Skeletal muscle tissue (tissue), 4 donors: ENCODE results near the gene STAG2. TPM values are rescaled to one million over a fixed set of nuclear protein-coding genes. Genes with fewer than 3 reads are reported as not detected.
"Not testable (repeated sequence)": the region's sequence is repeated elsewhere in the genome, so short reads cannot be mapped to it uniquely, and the experiment has no call there.

ENCODE experiments used
- H3K27ac ChIP-seq: one replicate; pipeline ENCODE4 v1.7.0; 2013; ENCODE audit warnings: mild to moderate bottlenecking, low read depth, low read length, inconsistent platforms
- H3K27me3 ChIP-seq, 3 donors: one replicate each; pipeline ENCODE4 v1.7.0; 2013; ENCODE audit warnings: low read length in 3 of 3; ENCODE audit not compliant: control insufficient read depth in 3 of 3, insufficient read depth in 3 of 3
- H3K36me3 ChIP-seq, 3 donors: one replicate each; pipeline ENCODE4 v1.7.0; 2013; ENCODE audit warnings: low read length in 3 of 3; ENCODE audit not compliant: control insufficient read depth in 3 of 3, insufficient read depth in 3 of 3
- H3K4me1 ChIP-seq, 3 donors: one replicate each; pipeline ENCODE4 v1.7.0; 2013; ENCODE audit warnings: low read length in 3 of 3, mild to moderate bottlenecking in 3 of 3; ENCODE audit not compliant: control insufficient read depth in 3 of 3, insufficient read depth in 3 of 3
- H3K4me3 ChIP-seq, 3 donors: one replicate each; pipeline ENCODE4 v1.7.0; 2013; ENCODE audit warnings: low read length in 3 of 3
- H3K9ac ChIP-seq, 3 donors: one replicate each; pipeline ENCODE4 v1.7.0; 2013; ENCODE audit warnings: low read length in 3 of 3, mild to moderate bottlenecking in 3 of 3, moderate library complexity in 2 of 3, low read depth in 1 of 3
- H3K9me3 ChIP-seq, 3 donors: one replicate each; pipeline ENCODE4 v1.7.0; 2013; ENCODE audit warnings: low read length in 3 of 3; ENCODE audit not compliant: control insufficient read depth in 3 of 3
- total RNA-seq: library from RNA; depleted of rRNA; stranded (reverse); fragments of >200 nt; gene quantifications from one replicate; pipeline ENCODE4 v1.2.3, GENCODE V29; 2014
- donor health status: Osteomylitis.

The STAG2 gene
- 67.8 TPM for total RNA-seq

- peak within 1 kb of the TSS; percentile 76 to 87 (median 83) for H3K4me3 ChIP-seq
- H3K27me3 ChIP-seq: no peaks in the 10 kb centered on the region
- peak within 1 kb of the TSS; percentile 95 to 97 (median 97) for H3K9ac ChIP-seq
- no peaks in the 10 kb centered on the region for H3K9me3 ChIP-seq
- H3K36me3 ChIP-seq: no peaks in the 10 kb centered on the region
- H3K4me1 ChIP-seq: peaks cover 0 to 3% (median 0%) of the 10 kb centered on the region in 3 donors
- H3K27ac ChIP-seq: peak within 1 kb of the TSS; percentile 99
These were observed at the start of gene STAG2 for GRCh38 chrX:123961268-123962005. Gene STAG2 (plus strand): TSS chrX:123961706. CDS start chrX:124022628, 60,922 bp downstream.

DNA sequence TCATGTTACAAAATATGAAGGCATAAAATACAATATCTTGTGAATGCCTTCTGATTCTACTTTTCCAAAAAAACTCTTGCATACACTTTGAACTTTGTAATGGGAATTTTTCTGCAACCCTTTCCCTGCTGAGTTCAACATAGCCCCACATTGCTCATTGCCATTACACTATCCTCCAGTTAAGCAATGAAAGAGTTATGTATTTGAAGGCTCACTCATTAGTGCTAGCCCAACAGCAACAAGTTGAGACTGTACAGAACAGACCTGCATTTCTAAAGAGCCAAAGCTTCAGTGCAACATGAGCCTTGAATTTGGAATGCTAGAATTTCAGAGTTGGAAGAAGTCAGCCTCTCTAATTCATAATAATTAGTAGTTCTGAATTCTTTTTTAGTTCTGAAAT, 44.4 kb upstream of the STAG2 start:
- H3K27me3 ChIP-seq: no peaks in the 10 kb centered on the region
- no peaks in the 10 kb centered on the region for H3K9me3 ChIP-seq
- H3K9ac ChIP-seq: no peak overlapping the region
- no peak overlapping the region for H3K27ac ChIP-seq
- H3K4me1 ChIP-seq: no peaks in the 10 kb centered on the region
- no peak overlapping the region for H3K4me3 ChIP-seq
- no peaks in the 10 kb centered on the region for H3K36me3 ChIP-seq

- Histone ChIP-seq H3K4me3 (no peak overlapping the region), H3K36me3 (no peaks in the 10 kb centered on the region), H3K4me1 (no peaks in the 10 kb centered on the region), H3K9ac (no peak overlapping the region), H3K9me3 (no peaks in the 10 kb centered on the region), H3K27me3 (no peaks in the 10 kb centered on the region), H3K27ac (no peak overlapping the region)
These were observed 43.3 kb upstream of the STAG2 start for GRCh38 chrX:123918106-123918721.

DNA sequence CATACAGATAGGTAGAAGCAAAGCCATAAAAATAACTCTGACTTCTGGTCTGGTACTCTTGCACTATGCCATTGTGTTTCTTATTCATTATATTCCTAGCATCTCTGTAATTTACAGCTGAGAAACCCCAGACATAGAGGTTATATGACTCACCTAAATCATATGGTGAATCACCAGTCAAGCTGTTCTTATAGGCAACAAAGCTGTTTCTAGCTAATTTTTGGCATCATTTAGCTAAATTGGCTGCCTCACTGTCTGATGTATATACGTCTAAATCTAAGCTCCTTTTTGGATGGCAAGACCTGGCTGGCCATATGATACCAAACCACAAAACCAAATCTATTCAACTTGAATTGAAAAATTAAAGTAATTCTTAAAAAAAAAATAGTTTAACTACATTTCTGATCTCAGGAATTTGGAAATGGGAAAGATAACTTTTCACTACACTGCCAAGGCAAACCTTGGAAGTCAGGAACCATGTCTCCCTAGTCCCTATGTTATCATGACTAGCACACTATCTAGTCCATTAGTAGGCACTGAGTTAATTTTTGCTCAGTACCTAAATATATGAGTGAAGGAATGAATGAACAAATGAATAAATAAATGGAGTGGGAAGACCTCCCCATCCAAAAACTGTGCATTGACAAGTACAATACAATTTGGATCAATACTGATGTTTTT, 41.3 kb upstream of the STAG2 start:
- no peaks in the 10 kb centered on the region for H3K4me1 ChIP-seq
- H3K4me3 ChIP-seq: no peak overlapping the region

GRCh38 chrX:123923211-123923610, 38.3 kb upstream of the STAG2 start:
- Histone ChIP-seq H3K4me1 (no peaks in the 10 kb centered on the region), H3K27me3 (no peaks in the 10 kb centered on the region), H3K9me3 (no peaks in the 10 kb centered on the region), H3K36me3 (no peaks in the 10 kb centered on the region), H3K9ac (no peak overlapping the region), H3K27ac (no peak overlapping the region), H3K4me3 (no peak overlapping the region)

More for the DNA sequence above, 41.3 kb upstream of the STAG2 start:
- Histone ChIP-seq H3K27me3 (no peaks in the 10 kb centered on the region), H3K36me3 (no peaks in the 10 kb centered on the region), H3K9me3 (no peaks in the 10 kb centered on the region), H3K9ac (no peak overlapping the region), H3K27ac (no peak overlapping the region)

GRCh38 chrX:123924186-123924585, 37.3 kb upstream of the STAG2 start:
- no peak overlapping the region for H3K4me3 ChIP-seq
- H3K9ac ChIP-seq: no peak overlapping the region
- H3K36me3 ChIP-seq: no peaks in the 10 kb centered on the region
- no peaks in the 10 kb centered on the region for H3K4me1 ChIP-seq
- no peak overlapping the region for H3K27ac ChIP-seq
- no peaks in the 10 kb centered on the region for H3K9me3 ChIP-seq
- no peaks in the 10 kb centered on the region for H3K27me3 ChIP-seq

DNA sequence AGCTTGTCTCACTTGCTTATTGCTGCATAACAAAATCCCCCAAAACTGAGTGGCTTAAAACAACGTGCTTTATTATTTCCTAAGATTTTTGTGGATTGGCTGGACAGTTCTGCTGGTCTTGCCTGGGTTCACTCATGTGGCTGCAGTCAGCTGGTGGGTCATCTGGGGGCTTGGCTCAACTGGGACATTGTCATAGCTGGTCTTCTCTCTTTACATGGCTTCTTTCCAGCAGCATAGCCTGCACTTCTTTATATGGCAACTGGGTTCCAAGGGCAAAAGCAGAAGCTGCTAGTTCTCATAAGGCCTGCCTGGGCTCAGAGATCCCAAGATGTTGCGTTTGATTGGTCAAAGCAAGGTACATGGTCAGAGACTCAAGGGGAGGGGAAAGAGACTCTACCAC, 33.7 kb upstream of the STAG2 start:
- Histone ChIP-seq H3K36me3 (no peaks in the 10 kb centered on the region), H3K27me3 (no peaks in the 10 kb centered on the region), H3K9me3 (no peaks in the 10 kb centered on the region), H3K4me3 (no peak overlapping the region), H3K4me1 (no peaks in the 10 kb centered on the region), H3K9ac (no peak overlapping the region), H3K27ac (no peak overlapping the region)

- not testable (repeated sequence) for H3K27ac ChIP-seq, H3K9ac ChIP-seq, H3K4me1 ChIP-seq, H3K36me3 ChIP-seq, H3K9me3 ChIP-seq, H3K4me3 ChIP-seq, H3K27me3 ChIP-seq
These were observed 29.5 kb upstream of the STAG2 start for GRCh38 chrX:123932055-123932454.

DNA sequence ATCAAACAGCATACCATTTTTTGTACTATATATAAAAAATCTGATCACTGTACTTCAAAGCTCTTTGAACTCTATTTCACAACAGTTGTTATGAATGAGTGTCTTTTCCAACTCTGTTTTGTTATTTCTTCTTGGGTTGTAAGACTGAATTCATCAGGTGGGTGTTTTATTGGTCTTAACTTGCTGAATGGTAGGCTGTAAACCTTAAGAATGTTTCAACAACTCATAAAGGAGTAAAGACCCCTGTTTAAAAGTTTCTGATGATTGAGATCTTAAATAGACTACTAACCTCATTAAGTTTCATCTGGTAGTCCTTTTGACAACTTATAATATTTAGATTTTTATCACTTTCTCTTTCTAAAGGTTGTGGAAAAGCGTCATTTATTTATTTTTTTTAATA, 18.4 kb upstream of the STAG2 start:
- Histone ChIP-seq H3K27ac (no peak overlapping the region), H3K9me3 (no peaks in the 10 kb centered on the region), H3K27me3 (no peaks in the 10 kb centered on the region), H3K9ac (no peak overlapping the region), H3K4me1 (no peaks in the 10 kb centered on the region), H3K4me3 (no peak overlapping the region), H3K36me3 (no peaks in the 10 kb centered on the region)

DNA sequence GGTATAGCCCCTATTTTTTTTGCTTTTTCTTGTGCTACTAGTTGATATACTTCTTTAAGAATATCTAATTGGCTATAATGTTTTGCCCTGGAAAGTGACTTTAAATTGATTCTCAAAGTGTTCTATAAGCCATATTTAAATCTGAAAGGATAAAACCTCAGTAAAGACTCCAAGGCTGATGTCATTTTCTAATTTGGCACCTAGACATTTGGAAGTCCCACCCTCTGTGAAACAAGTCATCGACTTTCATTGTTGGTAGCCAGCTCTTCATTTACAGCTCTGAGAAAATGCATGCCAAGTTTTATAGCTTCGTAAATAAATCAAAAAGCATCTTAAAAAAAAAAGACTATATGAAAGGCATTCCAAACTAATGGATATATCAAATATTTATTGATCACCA, 18.0 kb upstream of the STAG2 start:
- Histone ChIP-seq H3K4me3 (no peak overlapping the region), H3K9me3 (no peaks in the 10 kb centered on the region), H3K36me3 (no peaks in the 10 kb centered on the region), H3K27ac (no peak overlapping the region), H3K27me3 (no peaks in the 10 kb centered on the region), H3K4me1 (no peaks in the 10 kb centered on the region), H3K9ac (no peak overlapping the region)
